Effector memory CD8-positive, alpha-beta T cell (primary cell): ENCODE results near the gene TNFRSF12A.

Source experiments
- ATAC-seq: fragments of 150-1000 bp; cut with Tn5 transposase; replicated peaks from 2 replicates; pipeline ENCODE4 v1.10.0; 2021; ENCODE audit warnings: mild to moderate bottlenecking, moderate library complexity
- DNase-seq, 3 experiments: peaks; one replicate each; pipeline ENCODE4 v3.0.0; 2021
- H3K27ac Mint-ChIP-seq, 2 donors: one replicate each; pipeline ENCODE4 v1.8.0; 2022; ENCODE audit warnings: mild to moderate bottlenecking in 2 of 2, mixed read lengths in 2 of 2, moderate library complexity in 2 of 2
- H3K27me3 Mint-ChIP-seq, 2 donors: one replicate each; pipeline ENCODE4 v1.8.0; 2022; ENCODE audit warnings: mixed read lengths in 2 of 2
- H3K36me3 Mint-ChIP-seq: one replicate; pipeline ENCODE4 v1.8.0; 2022; ENCODE audit warnings: mild to moderate bottlenecking, moderate library complexity, mixed read lengths; ENCODE audit not compliant: insufficient read depth
- H3K4me1 Mint-ChIP-seq, 2 donors: one replicate each; pipeline ENCODE4 v1.8.0; 2022; ENCODE audit warnings: low read depth in 2 of 2, mixed read lengths in 2 of 2
- H3K4me3 Mint-ChIP-seq, 2 donors: one replicate each; pipeline ENCODE4 v1.8.0; 2022; ENCODE audit warnings: mild to moderate bottlenecking in 2 of 2, mixed read lengths in 2 of 2, moderate library complexity in 2 of 2
- H3K9me3 Mint-ChIP-seq, 2 donors: one replicate each; pipeline ENCODE4 v1.8.0; 2022; ENCODE audit warnings: mixed read lengths in 2 of 2

The TNFRSF12A gene

DNA sequence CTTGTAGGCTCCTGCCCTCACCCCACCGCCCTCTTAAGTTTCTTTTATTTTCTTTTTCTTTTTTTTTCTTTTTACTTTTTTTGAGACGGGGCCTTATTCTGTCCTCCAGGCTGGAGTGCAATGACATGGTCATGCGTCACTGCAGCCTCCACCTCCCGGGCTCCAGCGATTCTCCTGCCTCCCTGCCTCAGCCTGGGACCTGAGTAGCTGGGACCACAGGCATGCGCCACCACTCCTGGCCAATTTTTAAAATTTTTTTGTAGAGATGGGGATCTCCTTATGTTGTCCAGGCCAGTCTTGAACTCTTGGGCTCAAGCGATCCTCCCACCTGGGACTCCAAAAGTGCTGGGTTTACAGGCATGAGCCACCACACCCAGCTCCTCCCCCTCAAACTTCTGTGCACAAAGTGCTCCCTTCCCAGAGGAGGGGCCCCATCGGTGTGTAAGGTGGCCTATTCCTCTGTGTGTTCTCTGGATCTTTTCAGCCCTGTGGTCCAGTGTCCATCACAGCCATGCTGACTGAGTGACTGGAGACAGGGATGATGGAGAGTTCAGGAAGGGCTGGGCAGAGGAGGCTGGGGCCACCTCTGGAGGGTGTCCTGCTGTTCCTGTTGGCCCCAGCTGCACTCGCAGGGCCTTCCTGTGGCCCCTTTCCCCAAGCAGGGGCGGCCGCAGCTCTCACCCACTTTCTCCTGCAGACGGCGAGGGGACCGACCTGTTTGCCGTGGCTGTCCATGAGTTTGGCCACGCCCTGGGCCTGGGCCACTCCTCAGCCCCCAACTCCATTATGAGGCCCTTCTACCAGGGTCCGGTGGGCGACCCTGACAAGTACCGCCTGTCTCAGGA lies 36.4 kb downstream of the TNFRSF12A start:
- Mint-ChIP-seq H3K4me1 (peaks cover 52 to 55% of the 10 kb centered on the region in 2 donors), H3K27me3 (no peaks in the 10 kb centered on the region), H3K9me3 (no peaks in the 10 kb centered on the region), H3K36me3 (peaks cover 22% of the 10 kb centered on the region), H3K4me3 (peak overlapping the region; percentile 91 to 92), H3K27ac (peak overlapping the region; percentile 91)
- ATAC-seq = no peak
- DNase-seq = no peak

DNA sequence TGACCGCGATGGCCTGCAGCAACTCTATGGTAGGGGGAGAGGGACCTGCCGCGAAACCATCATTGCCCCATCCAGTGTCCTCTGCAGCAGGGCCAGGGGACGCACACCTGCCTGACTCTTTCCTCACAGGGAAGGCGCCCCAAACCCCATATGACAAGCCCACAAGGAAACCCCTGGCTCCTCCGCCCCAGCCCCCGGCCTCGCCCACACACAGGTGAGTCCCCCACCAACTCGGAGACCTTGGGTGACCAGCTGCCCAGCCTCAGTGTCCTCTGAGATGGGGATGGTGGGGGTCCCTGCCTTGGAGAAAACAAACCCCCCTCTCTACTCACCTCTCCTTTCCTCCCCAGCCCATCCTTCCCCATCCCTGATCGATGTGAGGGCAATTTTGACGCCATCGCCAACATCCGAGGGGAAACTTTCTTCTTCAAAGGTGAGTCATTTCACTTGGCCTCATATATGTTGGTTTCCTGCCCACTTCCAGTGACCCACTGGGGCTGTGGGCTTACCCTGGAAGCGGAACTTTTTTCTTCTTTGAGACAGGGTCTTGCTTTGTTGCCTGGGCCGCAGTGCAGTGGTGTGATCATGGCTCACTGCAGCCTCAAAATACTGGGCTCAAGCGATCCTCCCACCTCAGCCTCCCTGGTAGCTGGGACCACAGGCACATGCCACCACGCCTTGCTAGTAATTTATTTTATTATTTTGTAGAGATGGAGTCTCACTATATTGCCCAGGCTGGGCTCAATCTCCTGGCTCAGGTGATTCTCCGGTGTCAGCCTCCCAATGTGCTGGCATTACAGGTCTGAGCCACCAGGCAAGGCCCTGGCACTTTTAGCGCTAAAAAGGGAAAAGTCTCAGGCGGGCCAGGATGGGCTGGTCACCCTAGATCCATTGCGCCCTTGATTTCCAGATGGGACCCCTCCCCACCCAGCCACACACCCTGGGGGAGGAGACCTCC lies 37.3 kb downstream of the TNFRSF12A start:
- Mint-ChIP-seq H3K27me3 (no peaks in the 10 kb centered on the region), H3K27ac (peak overlapping the region; percentile 91), H3K36me3 (peaks cover 19% of the 10 kb centered on the region), H3K4me3 (peak overlapping the region; percentile 91 to 92), H3K4me1 (peaks cover 48 to 50% of the 10 kb centered on the region in 2 donors), H3K9me3 (no peaks in the 10 kb centered on the region)
- ATAC-seq (no peak), DNase-seq (no peak)

DNA sequence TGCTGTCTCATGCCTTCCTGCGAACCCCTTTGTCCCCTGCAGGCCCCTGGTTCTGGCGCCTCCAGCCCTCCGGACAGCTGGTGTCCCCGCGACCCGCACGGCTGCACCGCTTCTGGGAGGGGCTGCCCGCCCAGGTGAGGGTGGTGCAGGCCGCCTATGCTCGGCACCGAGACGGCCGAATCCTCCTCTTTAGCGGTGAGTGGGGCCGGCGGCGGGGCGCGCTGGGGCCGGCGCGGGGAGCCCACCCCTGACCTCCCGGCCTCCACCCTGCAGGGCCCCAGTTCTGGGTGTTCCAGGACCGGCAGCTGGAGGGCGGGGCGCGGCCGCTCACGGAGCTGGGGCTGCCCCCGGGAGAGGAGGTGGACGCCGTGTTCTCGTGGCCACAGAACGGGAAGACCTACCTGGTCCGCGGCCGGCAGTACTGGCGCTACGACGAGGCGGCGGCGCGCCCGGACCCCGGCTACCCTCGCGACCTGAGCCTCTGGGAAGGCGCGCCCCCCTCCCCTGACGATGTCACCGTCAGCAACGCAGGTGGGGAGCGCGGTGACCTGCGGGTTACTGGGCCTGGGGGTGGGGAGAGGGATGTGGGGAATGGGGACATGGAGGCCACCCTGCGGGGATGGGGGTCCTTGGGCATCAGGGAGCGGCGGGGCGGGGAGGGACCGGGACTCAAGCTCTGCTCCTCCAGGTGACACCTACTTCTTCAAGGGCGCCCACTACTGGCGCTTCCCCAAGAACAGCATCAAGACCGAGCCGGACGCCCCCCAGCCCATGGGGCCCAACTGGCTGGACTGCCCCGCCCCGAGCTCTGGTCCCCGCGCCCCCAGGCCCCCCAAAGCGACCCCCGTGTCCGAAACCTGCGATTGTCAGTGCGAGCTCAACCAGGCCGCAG lies 38.2 kb downstream of the TNFRSF12A start:
- Mint-ChIP-seq H3K9me3 (no peaks in the 10 kb centered on the region), H3K27ac (peak overlapping the region; percentile 60 to 96), H3K36me3 (peaks cover 18% of the 10 kb centered on the region), H3K27me3 (no peaks in the 10 kb centered on the region), H3K4me3 (peak overlapping the region; percentile 91 to 92), H3K4me1 (peaks cover 53 to 54% of the 10 kb centered on the region in 2 donors)
- ATAC-seq (peak; percentile 54), DNase-seq (peak in 2 of 3 experiments; percentile 30 to 51)

DNA sequence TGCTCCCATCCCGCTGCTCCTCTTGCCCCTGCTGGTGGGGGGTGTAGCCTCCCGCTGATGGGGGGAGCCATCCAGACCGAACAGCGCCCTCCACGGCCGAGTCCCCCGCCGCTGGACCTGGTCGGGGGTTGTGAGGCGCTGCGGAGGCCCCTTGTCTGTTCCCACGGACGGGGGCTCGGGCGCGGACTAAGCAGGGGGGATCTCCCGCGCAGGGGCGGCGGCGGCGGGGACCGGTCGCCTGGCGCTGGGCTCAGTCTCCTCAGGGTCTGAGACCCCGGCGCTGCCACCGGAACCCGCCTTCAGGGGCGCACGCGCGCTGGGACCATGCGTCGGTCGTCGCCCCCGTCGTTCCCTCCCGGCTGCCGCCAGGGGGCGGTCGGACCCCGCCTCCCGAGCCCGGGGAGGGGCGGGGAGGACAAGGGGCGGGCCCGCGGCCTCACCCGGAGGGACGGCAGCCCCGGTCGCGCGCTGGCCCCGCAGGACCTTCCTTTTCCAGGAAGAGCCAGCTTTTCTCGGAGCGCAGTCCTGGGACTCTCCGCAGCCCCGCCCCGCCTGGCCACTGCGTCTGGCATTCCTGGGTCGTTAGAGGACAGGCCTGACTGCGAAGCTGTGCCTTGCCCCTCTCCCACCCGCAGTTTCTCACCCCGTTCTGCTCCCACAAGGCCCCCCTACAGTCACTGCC lies 39.0 kb downstream of the TNFRSF12A start:
- DNase-seq (peak; percentile 82 to 90 (median 89)), ATAC-seq (peak; percentile 85)
- Mint-ChIP-seq H3K4me1 (peaks cover 52% of the 10 kb centered on the region in 2 donors), H3K27me3 (no peaks in the 10 kb centered on the region), H3K36me3 (peaks cover 14% of the 10 kb centered on the region), H3K27ac (peak overlapping the region; percentile 94 to 96), H3K4me3 (peak overlapping the region; percentile 91 to 92), H3K9me3 (no peaks in the 10 kb centered on the region)

DNA sequence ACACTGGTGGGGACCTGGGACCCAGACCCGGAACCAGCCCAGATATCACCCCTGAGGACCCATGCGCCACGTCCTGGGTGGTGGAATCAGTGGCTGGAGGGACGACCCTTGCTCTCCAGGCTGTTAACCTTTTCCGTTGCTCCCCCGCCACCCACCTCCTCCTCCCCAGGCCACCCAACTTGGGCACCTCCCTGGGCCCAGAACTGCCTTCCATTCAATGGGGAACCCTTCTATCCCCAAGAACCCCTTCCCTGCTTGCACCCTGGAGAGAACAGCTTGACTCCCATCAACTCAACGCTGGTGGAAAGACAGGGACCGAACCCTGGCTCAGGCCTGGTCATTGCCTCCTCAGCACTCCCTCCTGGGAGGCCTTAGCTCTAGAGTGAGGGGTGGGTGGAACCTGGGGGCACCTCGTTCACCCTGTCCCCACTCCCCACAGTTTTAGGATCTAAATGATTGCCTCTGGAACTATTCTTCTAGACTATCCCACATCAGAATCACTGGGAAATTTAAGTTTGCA lies 39.6 kb downstream of the TNFRSF12A start:
- ATAC-seq (no peak), DNase-seq (no peak)
- peaks cover 12% of the 10 kb centered on the region for H3K36me3 Mint-ChIP-seq
- peaks cover 51 to 53% of the 10 kb centered on the region in 2 donors for H3K4me1 Mint-ChIP-seq
- H3K9me3 Mint-ChIP-seq = no peaks in the 10 kb centered on the region
- H3K27me3 Mint-ChIP-seq = no peaks in the 10 kb centered on the region
- H3K27ac Mint-ChIP-seq = peak overlapping the region; percentile 94 to 96
- H3K4me3 Mint-ChIP-seq = peak overlapping the region; percentile 91 to 92

DNA sequence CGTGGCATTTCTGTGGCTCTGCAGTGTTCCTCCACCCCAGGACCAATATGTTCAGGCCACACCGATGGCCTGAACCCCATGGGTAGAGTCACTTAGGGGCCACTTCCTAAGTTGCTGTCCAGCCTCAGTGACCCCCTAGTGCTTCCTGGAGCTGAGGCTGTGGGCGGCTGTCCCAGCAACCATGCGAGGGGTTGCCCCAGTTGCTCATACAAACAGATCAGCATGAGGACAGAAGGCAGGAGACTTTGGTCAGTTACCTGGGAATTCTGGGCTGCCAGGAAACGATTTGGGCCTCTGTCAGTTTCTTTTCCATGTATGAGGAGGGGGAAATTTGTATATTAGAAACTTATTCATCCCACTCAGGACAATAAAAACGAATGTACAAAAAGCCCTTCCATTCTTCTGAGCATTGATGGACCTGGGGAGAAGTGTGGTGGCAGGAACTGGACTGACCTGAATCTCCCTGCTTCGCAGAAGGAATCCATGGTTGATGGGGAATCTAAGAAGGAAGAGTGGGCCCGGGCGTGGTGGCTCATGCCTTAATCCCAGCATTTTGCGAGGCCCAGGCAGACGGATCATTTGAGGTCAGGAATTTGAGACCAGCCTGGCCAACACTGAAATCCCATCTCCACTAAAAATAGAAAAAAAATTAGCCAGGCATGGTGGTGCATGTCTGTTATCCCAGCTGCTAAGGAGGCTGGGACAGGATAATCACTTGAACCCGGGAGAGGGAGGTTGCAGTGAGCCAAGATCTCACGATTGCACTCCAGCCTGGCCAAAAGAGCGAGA lies 40.4 kb downstream of the TNFRSF12A start:
- Mint-ChIP-seq H3K4me3 (peak overlapping the region; percentile 91 to 92), H3K27ac (peak overlapping the region; percentile 94 to 96), H3K36me3 (peaks cover 18% of the 10 kb centered on the region), H3K27me3 (no peaks in the 10 kb centered on the region), H3K9me3 (no peaks in the 10 kb centered on the region), H3K4me1 (peaks cover 47 to 49% of the 10 kb centered on the region in 2 donors)
- DNase-seq = no peak
- ATAC-seq = no peak

DNA sequence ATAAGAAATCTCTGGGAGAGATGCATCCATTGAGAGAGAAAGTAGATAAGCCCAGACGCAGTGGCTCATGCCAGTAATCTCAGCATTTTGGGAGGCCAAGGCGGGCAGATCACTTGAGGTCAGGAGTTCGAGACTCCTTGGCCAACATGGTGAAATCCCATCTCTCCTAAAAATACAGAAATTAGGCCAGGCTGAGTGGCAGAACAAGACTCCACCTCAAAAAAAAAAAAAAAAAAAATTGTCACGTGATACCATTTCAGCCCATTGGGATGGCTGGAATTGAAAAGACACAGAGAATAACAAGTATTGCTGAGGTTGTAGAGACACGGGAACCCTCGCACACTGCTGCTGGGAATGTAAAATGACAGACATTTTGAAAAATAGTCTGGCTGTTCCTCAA lies 42.4 kb downstream of the TNFRSF12A start:
- H3K4me1 Mint-ChIP-seq = peaks cover 36 to 40% of the 10 kb centered on the region in 2 donors
- no peaks in the 10 kb centered on the region for H3K27me3 Mint-ChIP-seq
- H3K9me3 Mint-ChIP-seq = no peaks in the 10 kb centered on the region
- DNase-seq = no peak
- no peak for ATAC-seq
- H3K27ac Mint-ChIP-seq = peak overlapping the region; percentile 98 to 99
- H3K36me3 Mint-ChIP-seq = peaks cover 32% of the 10 kb centered on the region
- no peak overlapping the region for H3K4me3 Mint-ChIP-seq

DNA sequence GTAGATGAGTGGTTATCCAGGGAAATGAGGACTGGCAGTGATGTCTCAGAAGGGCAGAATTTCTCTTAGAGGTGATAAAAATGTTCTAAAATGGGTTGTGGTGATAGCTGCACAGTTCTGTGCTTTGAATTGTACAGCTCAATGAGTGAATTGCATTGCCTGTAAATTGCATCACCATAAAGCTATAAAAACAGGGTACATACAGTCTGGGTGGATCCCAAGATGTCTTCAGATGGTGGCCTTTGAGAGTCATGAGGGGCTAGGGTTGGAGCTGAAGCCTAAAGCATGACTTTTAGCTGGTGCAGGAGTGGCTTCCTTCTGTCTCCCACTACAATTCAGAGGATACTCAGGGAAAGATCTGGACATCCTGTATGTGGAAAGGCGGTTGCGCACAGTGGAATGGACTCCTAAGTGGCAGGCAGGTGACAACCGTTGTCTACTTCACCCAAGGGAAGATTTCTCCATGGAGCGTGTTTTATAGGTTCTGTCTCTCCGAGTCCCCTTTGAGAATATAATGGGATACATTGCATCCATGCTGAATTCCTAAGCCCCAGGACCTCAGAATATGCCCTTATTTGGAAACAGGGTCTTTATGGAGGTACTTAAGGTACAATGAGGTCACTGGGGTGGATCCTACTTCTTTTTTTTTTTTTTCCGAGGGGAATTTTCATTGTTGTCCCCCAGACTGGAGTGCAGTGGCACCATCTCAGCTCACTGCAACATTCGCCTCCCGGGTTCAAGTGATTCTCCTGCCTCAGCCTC lies 43.6 kb downstream of the TNFRSF12A start:
- peaks cover 41% of the 10 kb centered on the region for H3K36me3 Mint-ChIP-seq
- no peaks in the 10 kb centered on the region for H3K27me3 Mint-ChIP-seq
- ATAC-seq = no peak
- H3K4me3 Mint-ChIP-seq = peak overlapping the region; percentile 100
- H3K27ac Mint-ChIP-seq = peak overlapping the region; percentile 98 to 99
- H3K9me3 Mint-ChIP-seq = no peaks in the 10 kb centered on the region
- peaks cover 45 to 51% of the 10 kb centered on the region in 2 donors for H3K4me1 Mint-ChIP-seq
- DNase-seq = no peak

DNA sequence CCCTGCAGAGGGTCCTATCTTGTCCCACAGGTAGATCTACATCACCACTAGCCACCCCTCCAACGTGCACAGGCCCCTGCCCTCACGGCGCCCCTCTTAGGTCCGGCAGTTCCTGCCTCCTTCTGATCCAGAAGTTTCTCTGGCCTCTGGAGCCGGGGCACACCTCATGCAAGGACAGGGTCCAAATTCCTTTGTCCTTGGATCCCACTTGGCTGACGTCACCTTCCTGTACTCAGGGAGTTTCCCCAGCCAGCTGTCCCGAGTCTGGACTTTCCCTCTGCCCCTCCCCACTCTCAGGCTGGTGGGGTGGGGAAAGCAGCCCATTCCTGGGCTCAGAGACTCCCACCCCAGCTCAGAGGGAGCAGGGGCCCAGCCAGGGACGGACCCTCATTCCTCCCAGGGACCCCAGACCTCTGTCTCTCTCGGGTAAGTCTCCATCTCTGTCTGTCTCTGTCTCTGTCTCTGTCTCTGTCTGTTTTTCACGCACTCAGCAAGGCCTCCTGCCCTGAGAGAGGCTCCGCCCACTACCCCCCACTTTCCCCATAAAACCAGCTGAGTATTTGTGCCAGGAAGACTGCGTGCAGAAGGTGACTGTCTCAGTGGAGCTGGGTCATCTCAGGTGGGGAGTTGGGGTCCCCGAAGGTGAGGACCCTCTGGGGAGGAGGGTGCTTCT lies 45.0 kb downstream of the TNFRSF12A start, which contains the start of gene IL32:
Gene IL32 (plus strand): TSS at position 572 of the 673 bp plus-strand sequence. CDS start 172 bp downstream, outside the sequence.
- Mint-ChIP-seq H3K4me1 (peaks cover 49 to 58% of the 10 kb centered on the region in 2 donors), H3K9me3 (no peaks in the 10 kb centered on the region), H3K36me3 (peaks cover 50% of the 10 kb centered on the region), H3K27me3 (no peaks in the 10 kb centered on the region), H3K27ac (peak within 1 kb of the TSS; percentile 98 to 99), H3K4me3 (peak within 1 kb of the TSS; percentile 100)
- DNase-seq (peak; percentile 50 to 57 (median 51)), ATAC-seq (peak; percentile 65)

DNA sequence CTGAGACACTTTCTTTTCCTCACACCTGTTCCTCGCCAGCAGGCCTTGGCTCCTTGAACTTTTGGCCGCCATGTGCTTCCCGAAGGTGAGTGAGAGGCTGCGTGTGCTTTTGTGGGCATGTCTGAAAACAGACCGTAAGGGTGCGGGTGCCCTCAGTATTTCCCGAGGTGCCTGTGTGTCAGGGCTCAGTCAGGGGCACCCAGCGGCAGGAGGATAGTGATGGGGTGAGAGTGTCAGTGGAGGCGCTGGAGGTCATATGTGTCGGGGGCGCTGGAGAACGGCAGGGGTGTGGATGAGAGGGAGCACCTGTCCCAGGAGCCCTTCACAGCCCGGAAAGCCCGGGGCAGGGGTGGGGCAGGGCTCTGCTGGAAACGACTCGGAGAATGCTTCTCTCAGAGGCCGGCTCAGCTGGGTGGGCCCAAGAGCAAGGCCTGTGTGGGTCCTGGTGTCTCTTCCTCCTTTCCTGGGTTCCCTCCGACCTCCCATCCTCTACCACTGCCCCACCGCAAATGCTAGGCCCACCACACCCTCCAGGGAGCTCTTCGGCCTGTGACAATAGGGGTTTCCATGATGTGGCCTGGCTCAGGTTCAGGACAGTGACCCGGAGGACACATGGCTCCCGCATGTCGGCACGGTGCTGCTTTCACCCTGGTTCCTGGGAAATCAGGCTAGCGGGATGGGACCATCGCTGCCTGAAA lies 45.7 kb downstream of the TNFRSF12A start:
- Mint-ChIP-seq H3K36me3 (peaks cover 56% of the 10 kb centered on the region), H3K27ac (peak overlapping the region; percentile 98 to 99), H3K27me3 (no peaks in the 10 kb centered on the region), H3K4me3 (peak overlapping the region; percentile 100), H3K4me1 (peaks cover 51 to 57% of the 10 kb centered on the region in 2 donors), H3K9me3 (no peaks in the 10 kb centered on the region)
- DNase-seq (no peak), ATAC-seq (peak; percentile 38)
